Measurements from ENCODE around the gene DGKB.

DGKB gene

GRCh38 chr7:14859267-14859666 is 43.3 kb downstream of the DGKB start:
- no peak for DNase-seq (ENCODE audit: low spot score)

GRCh38 chr7:14858866-14859265 is 43.7 kb downstream of the DGKB start:
- no peak for DNase-seq (ENCODE audit: low spot score)

- no peak for DNase-seq (ENCODE audit: low spot score)
Observed at GRCh38 chr7:14858410-14858809, 44.1 kb downstream of the DGKB start.

GRCh38 chr7:14855033-14855794 is 47.3 kb downstream of the DGKB start:
- no peak for DNase-seq (ENCODE audit: low spot score)

- DNase-seq (ENCODE audit: low spot score): no peak
Observed at GRCh38 chr7:14854471-14854870, 48.1 kb downstream of the DGKB start.

GRCh38 chr7:14851610-14852009 is 50.9 kb downstream of the DGKB start:
- no peak for DNase-seq (ENCODE audit: low spot score)

GRCh38 chr7:14850039-14850438 is 52.5 kb downstream of the DGKB start:
- DNase-seq (ENCODE audit: low spot score): no peak

- no peak for DNase-seq (ENCODE audit: low spot score)
Observed at GRCh38 chr7:14846405-14846804, 56.1 kb downstream of the DGKB start.

- no peak for DNase-seq (ENCODE audit: low spot score)
Observed at GRCh38 chr7:14843755-14844154, 58.8 kb downstream of the DGKB start.

- DNase-seq (ENCODE audit: low spot score): no peak
Observed at GRCh38 chr7:14842523-14842922, 60.0 kb downstream of the DGKB start.

GRCh38 chr7:14841869-14842268 is 60.7 kb downstream of the DGKB start:
- no peak for DNase-seq (ENCODE audit: low spot score)

GRCh38 chr7:14841086-14841485 is 61.5 kb downstream of the DGKB start:
- no peak for DNase-seq (ENCODE audit: low spot score)

- no peak for DNase-seq (ENCODE audit: low spot score)
Observed at GRCh38 chr7:14839307-14839706, 63.2 kb downstream of the DGKB start.

- DNase-seq (ENCODE audit: low spot score): no peak
Observed at GRCh38 chr7:14837216-14837615, 65.3 kb downstream of the DGKB start.

GRCh38 chr7:14836571-14837189 is 65.9 kb downstream of the DGKB start:
- DNase-seq (ENCODE audit: low spot score): peak; percentile 62

GRCh38 chr7:14836006-14836405 is 66.5 kb downstream of the DGKB start:
- DNase-seq (ENCODE audit: low spot score): no peak

- no peak for DNase-seq (ENCODE audit: low spot score)
Observed at GRCh38 chr7:14835384-14835783, 67.2 kb downstream of the DGKB start.

GRCh38 chr7:14834883-14835282 is 67.7 kb downstream of the DGKB start:
- DNase-seq (ENCODE audit: low spot score): peak; percentile 9

GRCh38 chr7:14834456-14834855 is 68.1 kb downstream of the DGKB start:
- DNase-seq (ENCODE audit: low spot score): peak; percentile 67

- no peak for DNase-seq (ENCODE audit: low spot score)
Observed at GRCh38 chr7:14833707-14834106, 68.8 kb downstream of the DGKB start.

- no peak for DNase-seq (ENCODE audit: low spot score)
Observed at GRCh38 chr7:14828053-14828452, 74.5 kb downstream of the DGKB start.

- no peak for DNase-seq (ENCODE audit: low spot score)
Observed at GRCh38 chr7:14826426-14826825, 76.1 kb downstream of the DGKB start.

- no peak for DNase-seq (ENCODE audit: low spot score)
Observed at GRCh38 chr7:14825912-14826311, 76.6 kb downstream of the DGKB start.

GRCh38 chr7:14822481-14822854 is 80.1 kb downstream of the DGKB start:
- DNase-seq (ENCODE audit: low spot score): no peak
